ENCODE data around the gene YIPF1. TPM values are rescaled to one million over a fixed set of nuclear protein-coding genes. Genes with fewer than 3 reads are reported as not detected.
"Not testable (repeated sequence)": the region's sequence is repeated elsewhere in the genome, so short reads cannot be mapped to it uniquely, and the experiment has no call there.

The YIPF1 gene
- polyA plus RNA-seq, 3 donors = 30.6 to 36.6 (median 35.5) TPM

- DNase-seq = peak; percentile 78
Observed at GRCh38 chr1:53899206-53899628, 9.6 kb upstream of the YIPF1 start.

GRCh38 chr1:53896635-53897229 lies 7.1 kb upstream of the YIPF1 start:
- no peak for DNase-seq

GRCh38 chr1:53895421-53895820 lies 5.8 kb upstream of the YIPF1 start:
- DNase-seq = no peak

GRCh38 chr1:53894644-53895043 lies 5.0 kb upstream of the YIPF1 start:
- no peak for DNase-seq

- DNase-seq = no peak
Observed at GRCh38 chr1:53893999-53894636, 4.5 kb upstream of the YIPF1 start, which contains the start of gene DIO1. TSS of gene DIO1 (plus strand) at chr1:53894187. CDS start at chr1:53894211, 24 bp downstream.

- DNase-seq = no peak
Observed at GRCh38 chr1:53892911-53893310, 3.3 kb upstream of the YIPF1 start.

- no peak for DNase-seq
Observed at GRCh38 chr1:53891678-53892077, 2.1 kb upstream of the YIPF1 start.

- no peak for DNase-seq
Observed at GRCh38 chr1:53891018-53891417, 1.4 kb upstream of the YIPF1 start.

GRCh38 chr1:53890522-53890941 lies 935 bp upstream of the YIPF1 start:
- no peak for DNase-seq

GRCh38 chr1:53888681-53889080 lies 916 bp downstream of the YIPF1 start:
- no peak for DNase-seq

GRCh38 chr1:53883600-53883999 lies 6.0 kb downstream of the YIPF1 start:
- not testable (repeated sequence) for DNase-seq

GRCh38 chr1:53881853-53882252 lies 7.7 kb downstream of the YIPF1 start:
- DNase-seq = not testable (repeated sequence)

- DNase-seq = no peak
Observed at GRCh38 chr1:53878492-53879105, 11.0 kb downstream of the YIPF1 start.

- DNase-seq = not testable (repeated sequence)
Observed at GRCh38 chr1:53875150-53875549, 14.4 kb downstream of the YIPF1 start.

GRCh38 chr1:53871773-53872484 lies 17.7 kb downstream of the YIPF1 start:
- DNase-seq = no peak

GRCh38 chr1:53871221-53871620 lies 18.4 kb downstream of the YIPF1 start:
- DNase-seq = no peak

GRCh38 chr1:53869454-53870117 lies 20.0 kb downstream of the YIPF1 start:
- DNase-seq = no peak

GRCh38 chr1:53868565-53868964 lies 21.0 kb downstream of the YIPF1 start:
- DNase-seq = no peak

GRCh38 chr1:53862507-53862906 lies 27.1 kb downstream of the YIPF1 start:
- DNase-seq = no peak

- DNase-seq = peak; percentile 45
Observed at GRCh38 chr1:53860967-53861411, 28.6 kb downstream of the YIPF1 start.

- peak; percentile 21 for DNase-seq
Observed at GRCh38 chr1:53851571-53852285, 37.9 kb downstream of the YIPF1 start.
